GM20000 (cell line): ENCODE measurements around the gene SMIM28.
"Not testable (repeated sequence)": the region's sequence is repeated elsewhere in the genome, so short reads cannot be mapped to it uniquely, and the experiment has no call there.

ENCODE experiments used
- DNase-seq: peaks from one replicate; pipeline ENCODE4 v3.0.0; 2012; ENCODE audit warnings: low spot score
- CTCF ChIP-seq: IDR thresholded peaks from 2 replicates; pipeline ENCODE4 v1.5.1; 2012; ENCODE audit warnings: mild to moderate bottlenecking, control low read depth; ENCODE audit errors: extremely low read depth, missing control alignments

The SMIM28 gene

GRCh38 chr6:138418118-138418742, 40.5 kb downstream of the SMIM28 start:
- no peak for DNase-seq
- TF ChIP-seq CTCF: no peak

- TF ChIP-seq CTCF: no peak
- no peak for DNase-seq
Observed at GRCh38 chr6:138419766-138420165, 42.1 kb downstream of the SMIM28 start.

- DNase-seq: no peak
- TF ChIP-seq CTCF: no peak
Observed at GRCh38 chr6:138420356-138420755, 42.7 kb downstream of the SMIM28 start.

GRCh38 chr6:138421089-138421488, 43.4 kb downstream of the SMIM28 start:
- TF ChIP-seq CTCF: no peak
- DNase-seq: no peak

- DNase-seq: no peak
- TF ChIP-seq CTCF: no peak
Observed at GRCh38 chr6:138421608-138422007, 43.9 kb downstream of the SMIM28 start.

GRCh38 chr6:138422861-138423260, 45.2 kb downstream of the SMIM28 start:
- TF ChIP-seq CTCF: no peak

GRCh38 chr6:138424004-138424904, 46.5 kb downstream of the SMIM28 start:
- TF ChIP-seq CTCF: no peak
- no peak for DNase-seq

More at GRCh38 chr6:138422861-138423260, 45.2 kb downstream of the SMIM28 start:
- no peak for DNase-seq

- not testable (repeated sequence) for DNase-seq
Observed at GRCh38 chr6:138425256-138425655, 47.6 kb downstream of the SMIM28 start.
